ENCODE results near the gene RNF145. TPM values are rescaled to one million over a fixed set of nuclear protein-coding genes. Genes with fewer than 3 reads are reported as not detected.

The RNF145 gene
- total and polyA plus RNA-seq, 2 donors: 39.2 to 60.6 TPM

DNA sequence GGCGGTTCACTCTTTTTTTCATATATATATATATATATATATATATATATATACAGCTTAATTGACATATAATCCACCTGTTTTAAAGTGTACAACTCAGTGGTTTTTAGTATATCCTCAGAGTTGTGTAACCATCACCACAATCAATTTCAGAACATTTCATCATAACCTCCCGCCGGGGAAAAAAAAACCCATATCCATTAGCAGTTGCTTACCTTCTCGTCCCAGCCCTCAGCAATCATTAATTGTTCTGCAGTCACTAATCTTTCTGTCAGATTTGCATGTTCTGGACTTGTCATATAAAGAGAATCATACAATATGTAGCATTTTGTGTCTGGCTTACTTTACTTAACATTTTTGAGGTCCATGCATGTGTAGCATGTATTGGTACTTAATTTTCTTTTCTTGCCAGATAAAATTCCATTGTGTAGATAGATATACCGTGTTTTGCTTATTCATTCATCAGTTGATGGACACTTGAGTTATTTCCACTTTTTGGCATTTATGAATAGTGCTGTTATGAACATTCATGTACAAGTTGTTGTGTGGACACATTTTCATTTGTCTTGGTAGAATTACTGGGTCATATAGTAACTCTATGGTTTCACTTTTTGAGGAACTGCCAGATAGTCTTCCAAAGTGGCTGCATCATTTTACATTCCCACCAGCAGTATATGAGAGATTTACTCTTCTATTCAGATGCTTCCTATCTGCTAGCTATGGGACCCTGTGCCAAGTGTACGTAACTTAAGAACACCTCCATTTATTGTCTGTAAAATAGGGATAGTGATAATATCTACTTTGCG lies 3.5 kb upstream of the RNF145 start:
- no peaks in the 10 kb centered on the region for H3K27me3 ChIP-seq (ENCODE audit: control insufficient read depth in 2 of 2, insufficient read depth in 1 of 2, low read length in 1 of 2)
- DNase-seq (ENCODE audit: low read depth in 6 of 9, low spot score in 9 of 9): no peak
- no peaks in the 10 kb centered on the region for H3K36me3 ChIP-seq (ENCODE audit: control insufficient read depth in 2 of 2, insufficient read depth in 2 of 2, low read length in 1 of 2)
- peaks cover 5 to 22% of the 10 kb centered on the region in 2 donors for H3K4me1 ChIP-seq (ENCODE audit: control insufficient read depth in 2 of 2, insufficient read depth in 2 of 2, low read length in 2 of 2)
- no peak overlapping the region for H3K4me3 ChIP-seq (ENCODE audit: low read length in 2 of 2)
- no peaks in the 10 kb centered on the region for H3K9me3 ChIP-seq (ENCODE audit: control insufficient read depth in 2 of 2, insufficient read depth in 1 of 2, low read length in 1 of 2)
- WGBS: 97% methylated on average over 7 of the region's 7 CpGs
- H3K27ac ChIP-seq (ENCODE audit: low read depth in 1 of 2, low read length in 1 of 2): no peak overlapping the region

DNA sequence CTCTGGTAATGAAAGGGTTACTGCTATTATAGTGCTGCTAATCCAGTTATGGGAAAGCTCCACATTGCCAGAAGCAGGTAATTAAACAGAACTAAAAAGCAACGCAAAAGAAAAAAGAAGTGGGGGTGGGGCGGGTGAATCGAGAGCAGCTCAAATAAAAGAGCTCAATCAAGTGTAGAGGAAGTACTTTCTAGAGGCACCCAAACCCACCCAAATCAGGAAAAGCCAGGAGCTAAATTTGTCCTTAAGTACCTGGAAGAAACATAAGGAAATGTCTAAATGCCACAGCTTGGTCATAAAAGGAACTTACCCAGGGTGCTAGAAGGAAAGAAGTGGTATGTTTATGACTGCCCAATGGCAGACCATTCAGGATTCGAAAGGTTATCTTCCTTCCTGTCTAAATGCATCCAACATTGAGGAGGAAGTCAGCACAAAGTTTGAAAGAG lies 2.4 kb upstream of the RNF145 start:
- 28% methylated on average over 4 of the region's 4 CpGs for WGBS
- no peaks in the 10 kb centered on the region for H3K36me3 ChIP-seq (ENCODE audit: control insufficient read depth in 2 of 2, insufficient read depth in 2 of 2, low read length in 1 of 2)
- no peak overlapping the region for H3K27ac ChIP-seq (ENCODE audit: low read depth in 1 of 2, low read length in 1 of 2)
- no peaks in the 10 kb centered on the region for H3K9me3 ChIP-seq (ENCODE audit: control insufficient read depth in 2 of 2, insufficient read depth in 1 of 2, low read length in 1 of 2)
- H3K4me3 ChIP-seq (ENCODE audit: low read length in 2 of 2): no peak overlapping the region
- H3K27me3 ChIP-seq (ENCODE audit: control insufficient read depth in 2 of 2, insufficient read depth in 1 of 2, low read length in 1 of 2): no peaks in the 10 kb centered on the region
- H3K4me1 ChIP-seq (ENCODE audit: control insufficient read depth in 2 of 2, insufficient read depth in 2 of 2, low read length in 2 of 2): peaks cover 5 to 22% of the 10 kb centered on the region in 2 donors
- peak in 1 of 9 donors; percentile 36 for DNase-seq (ENCODE audit: low read depth in 6 of 9, low spot score in 9 of 9)

- Histone ChIP-seq H3K4me3 (ENCODE audit: low read length in 2 of 2) (no peak overlapping the region), H3K36me3 (ENCODE audit: control insufficient read depth in 2 of 2, insufficient read depth in 2 of 2, low read length in 1 of 2) (no peaks in the 10 kb centered on the region), H3K27ac (ENCODE audit: low read depth in 1 of 2, low read length in 1 of 2) (no peak overlapping the region), H3K4me1 (ENCODE audit: control insufficient read depth in 2 of 2, insufficient read depth in 2 of 2, low read length in 2 of 2) (peaks cover 5 to 22% of the 10 kb centered on the region in 2 donors), H3K27me3 (ENCODE audit: control insufficient read depth in 2 of 2, insufficient read depth in 1 of 2, low read length in 1 of 2) (no peaks in the 10 kb centered on the region), H3K9me3 (ENCODE audit: control insufficient read depth in 2 of 2, insufficient read depth in 1 of 2, low read length in 1 of 2) (no peaks in the 10 kb centered on the region)
- 98% methylated on average over 1 of the region's 1 CpG for WGBS
- DNase-seq (ENCODE audit: low read depth in 6 of 9, low spot score in 9 of 9): no peak
These were observed 1.5 kb upstream of the RNF145 start for GRCh38 chr5:159210846-159211245.

DNA sequence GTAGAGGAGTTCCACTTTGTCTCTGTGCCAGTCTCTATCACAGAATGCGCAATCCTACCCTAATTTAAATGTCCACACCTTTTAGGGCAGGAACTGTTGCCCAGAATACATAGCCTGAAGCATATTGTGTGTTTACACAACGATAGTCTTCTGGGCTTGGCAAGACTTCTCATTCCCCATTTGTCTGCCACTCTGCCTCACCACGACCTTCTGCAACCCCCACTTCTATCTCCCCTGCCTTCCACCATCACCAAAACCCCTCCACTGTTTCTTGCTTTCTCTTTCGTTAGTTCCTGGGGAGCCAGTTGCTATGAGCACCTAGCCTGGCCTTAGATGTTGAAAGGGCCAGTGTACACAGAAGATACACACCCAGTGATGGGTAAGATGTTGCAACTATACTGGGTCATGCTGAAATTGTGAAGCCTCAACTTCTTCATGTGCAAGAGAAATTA lies 883 bp upstream of the RNF145 start:
- Histone ChIP-seq H3K4me3 (ENCODE audit: low read length in 2 of 2) (no peak overlapping the region), H3K27me3 (ENCODE audit: control insufficient read depth in 2 of 2, insufficient read depth in 1 of 2, low read length in 1 of 2) (no peaks in the 10 kb centered on the region), H3K9me3 (ENCODE audit: control insufficient read depth in 2 of 2, insufficient read depth in 1 of 2, low read length in 1 of 2) (no peaks in the 10 kb centered on the region), H3K4me1 (ENCODE audit: control insufficient read depth in 2 of 2, insufficient read depth in 2 of 2, low read length in 2 of 2) (peaks cover 5 to 22% of the 10 kb centered on the region in 2 donors), H3K27ac (ENCODE audit: low read depth in 1 of 2, low read length in 1 of 2) (peak overlapping the region in 1 of 2 donors; percentile 73), H3K36me3 (ENCODE audit: control insufficient read depth in 2 of 2, insufficient read depth in 2 of 2, low read length in 1 of 2) (no peaks in the 10 kb centered on the region)
- WGBS: 87% methylated on average over 4 of the region's 4 CpGs
- DNase-seq (ENCODE audit: low read depth in 6 of 9, low spot score in 9 of 9): peak in 1 of 9 donors; percentile 21

GRCh38 chr5:159208514-159209437 lies 577 bp downstream of the RNF145 start:
- Histone ChIP-seq H3K4me3 (ENCODE audit: low read length in 2 of 2) (peak overlapping the region; percentile 85 to 92), H3K9me3 (ENCODE audit: control insufficient read depth in 2 of 2, insufficient read depth in 1 of 2, low read length in 1 of 2) (no peaks in the 10 kb centered on the region), H3K4me1 (ENCODE audit: control insufficient read depth in 2 of 2, insufficient read depth in 2 of 2, low read length in 2 of 2) (peaks cover 5 to 26% of the 10 kb centered on the region in 2 donors), H3K27ac (ENCODE audit: low read depth in 1 of 2, low read length in 1 of 2) (peak overlapping the region; percentile 77 to 96), H3K27me3 (ENCODE audit: control insufficient read depth in 2 of 2, insufficient read depth in 1 of 2, low read length in 1 of 2) (no peaks in the 10 kb centered on the region), H3K36me3 (ENCODE audit: control insufficient read depth in 2 of 2, insufficient read depth in 2 of 2, low read length in 1 of 2) (no peaks in the 10 kb centered on the region)
- WGBS: under 1% methylated on average over 61 of the region's 65 CpGs
- peak in 5 of 9 donors; percentile 25 to 63 (median 32) for DNase-seq (ENCODE audit: low read depth in 6 of 9, low spot score in 9 of 9)

DNA sequence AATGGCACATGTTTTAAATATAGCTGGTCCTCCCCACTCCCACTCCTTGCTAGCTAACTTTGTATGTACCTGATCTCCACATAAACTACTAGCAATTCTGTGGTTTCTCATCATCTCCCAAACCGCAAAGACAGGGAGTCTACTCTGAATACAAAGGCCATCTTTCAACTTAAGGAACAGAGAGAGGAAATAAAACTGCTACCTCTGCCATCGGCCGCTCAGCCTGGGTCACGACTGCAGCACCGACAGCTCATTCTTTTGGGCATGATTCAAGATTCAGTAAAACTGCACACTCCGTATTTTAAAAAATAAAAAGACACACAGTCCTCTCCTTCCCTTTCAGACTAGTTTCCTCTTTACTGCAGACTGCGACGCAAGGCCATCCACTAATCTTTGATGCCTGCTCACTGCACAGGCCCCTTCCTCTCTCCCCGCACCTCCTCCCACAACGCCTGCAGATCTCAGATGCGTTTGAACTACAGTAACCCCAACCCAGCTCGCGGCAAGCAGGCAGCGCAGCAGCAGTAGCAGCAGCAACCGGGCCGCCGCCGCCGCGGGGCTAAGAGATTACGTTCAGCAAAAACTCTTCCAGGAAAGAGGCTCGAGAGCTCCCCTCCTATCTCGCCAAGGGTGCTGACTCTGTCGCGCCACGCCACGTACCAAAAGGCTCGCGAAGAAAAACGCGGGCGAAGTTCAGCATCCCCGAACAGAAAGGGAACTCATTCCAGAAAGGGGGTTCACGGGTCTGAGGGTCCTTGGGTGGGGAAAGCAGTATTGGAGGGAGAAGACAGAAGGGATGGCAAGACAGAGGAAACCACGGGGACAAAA lies 1.5 kb downstream of the RNF145 start:
- H3K27ac ChIP-seq (ENCODE audit: low read depth in 1 of 2, low read length in 1 of 2): peak overlapping the region; percentile 77 to 96
- H3K4me1 ChIP-seq (ENCODE audit: control insufficient read depth in 2 of 2, insufficient read depth in 2 of 2, low read length in 2 of 2): peaks cover 5 to 26% of the 10 kb centered on the region in 2 donors
- under 1% methylated on average over 35 of the region's 35 CpGs for WGBS
- peak overlapping the region; percentile 85 to 92 for H3K4me3 ChIP-seq (ENCODE audit: low read length in 2 of 2)
- peak; percentile 56 to 89 (median 77) for DNase-seq (ENCODE audit: low read depth in 6 of 9, low spot score in 9 of 9)
- no peaks in the 10 kb centered on the region for H3K36me3 ChIP-seq (ENCODE audit: control insufficient read depth in 2 of 2, insufficient read depth in 2 of 2, low read length in 1 of 2)
- no peaks in the 10 kb centered on the region for H3K9me3 ChIP-seq (ENCODE audit: control insufficient read depth in 2 of 2, insufficient read depth in 1 of 2, low read length in 1 of 2)
- no peaks in the 10 kb centered on the region for H3K27me3 ChIP-seq (ENCODE audit: control insufficient read depth in 2 of 2, insufficient read depth in 1 of 2, low read length in 1 of 2)

DNA sequence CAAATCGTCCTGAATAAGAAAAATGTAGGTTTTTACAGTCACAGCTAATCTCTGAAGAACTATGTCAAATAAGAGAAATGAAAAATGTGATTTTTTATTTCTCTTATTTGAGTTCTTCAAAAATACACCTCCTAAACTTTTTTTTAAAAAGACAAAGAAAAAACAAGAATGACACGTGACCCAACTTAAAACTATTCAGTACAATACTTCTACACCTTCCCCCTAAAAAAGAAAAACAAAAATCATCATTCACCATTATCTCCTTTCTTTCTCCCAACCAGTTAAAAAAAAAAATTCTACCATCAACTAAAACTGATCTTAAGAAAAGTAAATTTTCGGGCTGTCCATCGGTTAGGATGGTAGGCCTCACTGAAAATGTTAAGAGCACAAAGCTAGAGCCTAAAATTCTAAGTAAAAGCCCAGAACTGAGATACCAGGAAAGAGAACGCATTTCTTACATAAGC lies 2.1 kb downstream of the RNF145 start:
- Histone ChIP-seq H3K27ac (ENCODE audit: low read depth in 1 of 2, low read length in 1 of 2) (peak overlapping the region; percentile 77 to 96), H3K36me3 (ENCODE audit: control insufficient read depth in 2 of 2, insufficient read depth in 2 of 2, low read length in 1 of 2) (no peaks in the 10 kb centered on the region), H3K4me3 (ENCODE audit: low read length in 2 of 2) (peak overlapping the region; percentile 85 to 92), H3K4me1 (ENCODE audit: control insufficient read depth in 2 of 2, insufficient read depth in 2 of 2, low read length in 2 of 2) (peaks cover 5 to 26% of the 10 kb centered on the region in 2 donors), H3K27me3 (ENCODE audit: control insufficient read depth in 2 of 2, insufficient read depth in 1 of 2, low read length in 1 of 2) (no peaks in the 10 kb centered on the region), H3K9me3 (ENCODE audit: control insufficient read depth in 2 of 2, insufficient read depth in 1 of 2, low read length in 1 of 2) (no peaks in the 10 kb centered on the region)
- no peak for DNase-seq (ENCODE audit: low read depth in 6 of 9, low spot score in 9 of 9)
- 8% methylated on average over 5 of the region's 5 CpGs for WGBS

DNA sequence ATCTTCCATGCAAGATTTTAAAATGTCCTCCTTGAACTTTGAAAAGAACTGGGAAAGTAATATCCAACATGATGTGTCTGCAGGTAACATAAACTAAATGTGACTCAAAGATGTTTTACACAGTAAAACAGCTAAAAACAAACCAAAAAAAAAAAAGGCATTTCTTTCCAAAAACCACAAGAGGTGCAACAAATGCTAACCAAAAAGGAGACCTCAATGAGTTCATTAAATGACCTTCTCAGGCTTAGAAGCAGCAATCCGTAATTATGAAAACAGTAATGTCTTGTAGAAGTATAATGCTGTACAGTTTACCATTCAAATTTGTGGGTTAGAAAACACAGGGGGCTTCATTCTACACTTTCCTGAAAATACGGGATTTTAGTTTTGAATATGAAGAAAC lies 2.5 kb downstream of the RNF145 start:
- Histone ChIP-seq H3K9me3 (ENCODE audit: control insufficient read depth in 2 of 2, insufficient read depth in 1 of 2, low read length in 1 of 2) (no peaks in the 10 kb centered on the region), H3K27me3 (ENCODE audit: control insufficient read depth in 2 of 2, insufficient read depth in 1 of 2, low read length in 1 of 2) (no peaks in the 10 kb centered on the region), H3K4me1 (ENCODE audit: control insufficient read depth in 2 of 2, insufficient read depth in 2 of 2, low read length in 2 of 2) (peaks cover 5 to 23% of the 10 kb centered on the region in 2 donors), H3K4me3 (ENCODE audit: low read length in 2 of 2) (peak overlapping the region; percentile 32 to 85), H3K36me3 (ENCODE audit: control insufficient read depth in 2 of 2, insufficient read depth in 2 of 2, low read length in 1 of 2) (no peaks in the 10 kb centered on the region), H3K27ac (ENCODE audit: low read depth in 1 of 2, low read length in 1 of 2) (peak overlapping the region; percentile 65 to 96)
- 39% methylated on average over 2 of the region's 2 CpGs for WGBS
- DNase-seq (ENCODE audit: low read depth in 6 of 9, low spot score in 9 of 9): peak in 1 of 9 donors; percentile 35
